Measurements from ENCODE around the gene RPUSD1. TPM values are rescaled to one million over a fixed set of nuclear protein-coding genes. Genes with fewer than 3 reads are reported as not detected.

Gene RPUSD1
- total RNA-seq, 1 experiment from 2014 or later, result 31.7 TPM

Small RNA genes lying within 50 kb of the gene (small RNA-seq; reads per million reads assigned to genes)
- gene MIR662, result 0 reads per million in 2 experiments

Other genes starting within 250 kb of the RPUSD1 start
- 0.05 TPM in 1 of 2 replicates, not detected in the other for gene PRR35, start 228.0 kb downstream of the RPUSD1 start, total RNA-seq (2014; rRNA removed; shearing (Covaris generic))
- 0.12 and 0.35 TPM in 2 replicates for gene NHLRC4, start 221.4 kb downstream of the RPUSD1 start, total RNA-seq (2014; rRNA removed; shearing (Covaris generic))
- gene PIGQ, start 218.4 kb downstream of the RPUSD1 start, total RNA-seq (2014; rRNA removed; shearing (Covaris generic)), result 16.7 and 18.3 TPM in 2 replicates
- 10.7 and 11.9 TPM in 2 replicates for gene RAB40C, start 198.3 kb downstream of the RPUSD1 start, total RNA-seq (2014; rRNA removed; shearing (Covaris generic))
- 0.15 and 0.43 TPM in 2 replicates for gene WFIKKN1, start 157.4 kb downstream of the RPUSD1 start, total RNA-seq (2014; rRNA removed; shearing (Covaris generic))
- gene METTL26, start 152.1 kb downstream of the RPUSD1 start, total RNA-seq (2014; rRNA removed; shearing (Covaris generic)), result 84.3 and 106 TPM in 2 replicates
- gene MCRIP2, start 146.6 kb downstream of the RPUSD1 start, total RNA-seq (2014; rRNA removed; shearing (Covaris generic)), result 60.2 and 87.0 TPM in 2 replicates
- gene WDR90, start 139.0 kb downstream of the RPUSD1 start, total RNA-seq (2014; rRNA removed; shearing (Covaris generic)), result 13.1 and 14.6 TPM in 2 replicates
- gene RHOT2, start 120.2 kb downstream of the RPUSD1 start, total RNA-seq (2014; rRNA removed; shearing (Covaris generic)), result 39.6 and 47.4 TPM in 2 replicates
- gene RHBDL1, start 112.7 kb downstream of the RPUSD1 start, total RNA-seq (2014; rRNA removed; shearing (Covaris generic)), result 2.2 and 2.3 TPM in 2 replicates
- 69.3 and 83.1 TPM in 2 replicates for gene STUB1, start 108.0 kb downstream of the RPUSD1 start, total RNA-seq (2014; rRNA removed; shearing (Covaris generic))
- gene JMJD8, start 104.0 kb downstream of the RPUSD1 start, total RNA-seq (2014; rRNA removed; shearing (Covaris generic)), result 46.5 and 52.1 TPM in 2 replicates
- gene WDR24, start 98.0 kb downstream of the RPUSD1 start, total RNA-seq (2014; rRNA removed; shearing (Covaris generic)), result 8.8 and 10.2 TPM in 2 replicates
- gene FBXL16, start 82.6 kb downstream of the RPUSD1 start, total RNA-seq (2014; rRNA removed; shearing (Covaris generic)), result 1.7 and 2.0 TPM in 2 replicates
- gene METRN, start 73.3 kb downstream of the RPUSD1 start, total RNA-seq (2014; rRNA removed; shearing (Covaris generic)), result 30.3 and 61.8 TPM in 2 replicates
- gene ANTKMT, start 67.2 kb downstream of the RPUSD1 start, total RNA-seq (2014; rRNA removed; shearing (Covaris generic)), result 19.9 and 22.9 TPM in 2 replicates
- 4.1 and 4.5 TPM in 2 replicates for gene CCDC78, start 61.9 kb downstream of the RPUSD1 start, total RNA-seq (2014; rRNA removed; shearing (Covaris generic))
- gene HAGHL, start 61.3 kb downstream of the RPUSD1 start, total RNA-seq (2014; rRNA removed; shearing (Covaris generic)), result 9.3 and 11.7 TPM in 2 replicates
- 32.4 and 36.8 TPM in 2 replicates for gene CIAO3, start 47.4 kb downstream of the RPUSD1 start, total RNA-seq (2014; rRNA removed; shearing (Covaris generic))
- gene MSLN, start 27.6 kb downstream of the RPUSD1 start, total RNA-seq (2014; rRNA removed; shearing (Covaris generic)), result 0.29 and 0.54 TPM in 2 replicates
- gene CHTF18, start 239 bp upstream of the RPUSD1 start, total RNA-seq (2014; rRNA removed; shearing (Covaris generic)), result 10.9 and 12.1 TPM in 2 replicates
- gene GNG13, start 12.4 kb upstream of the RPUSD1 start, total RNA-seq (2014; rRNA removed; shearing (Covaris generic)), result not detected in 2 replicates
- 15.6 and 16.2 TPM in 2 replicates for gene LMF1, start 182.6 kb upstream of the RPUSD1 start, total RNA-seq (2014; rRNA removed; shearing (Covaris generic))
- 0.97 and 1.5 TPM in 2 replicates for gene SOX8, start 193.4 kb upstream of the RPUSD1 start, total RNA-seq (2014; rRNA removed; shearing (Covaris generic))